Bronchial epithelial cell (primary cell): ENCODE data around the gene NSUN3. TPM values are rescaled to one million over a fixed set of nuclear protein-coding genes. Genes with fewer than 3 reads are reported as not detected.

ENCODE experiments used
- DNase-seq: peaks from one replicate; pipeline ENCODE4 v3.0.0-alpha.2; 2010; ENCODE audit warnings: low read depth
- FAIRE-seq: peaks from 2 replicates; lab custom pipeline; 2011; peaks lifted over from hg19 to GRCh38; lab: Jason Lieb, UNC
- H3K27me3 ChIP-seq: 2 replicates; pipeline ENCODE4 v1.5.1; 2011; ENCODE audit warnings: low read length; ENCODE audit not compliant: control insufficient read depth, insufficient read depth
- H3K36me3 ChIP-seq: 2 replicates; pipeline ENCODE4 v1.5.1; 2011; ENCODE audit warnings: low read length; ENCODE audit not compliant: control insufficient read depth, insufficient read depth
- H3K4me3 ChIP-seq: 2 replicates; pipeline ENCODE4 v1.5.1; 2011; ENCODE audit warnings: mild to moderate bottlenecking, low read depth, low read length, control low read depth
- CTCF ChIP-seq: IDR thresholded peaks from 2 replicates; pipeline ENCODE4 v1.5.1; 2011; ENCODE audit warnings: mild to moderate bottlenecking, moderate library complexity, low read length, control low read depth, inconsistent platforms; ENCODE audit not compliant: insufficient read depth, severe bottlenecking
- total RNA-seq: library from RNA; depleted of rRNA; stranded (reverse); fragments of >200 nt; gene quantifications from 2 replicates; pipeline ENCODE4 v1.2.1, GENCODE V29; 2014

NSUN3 gene
- total RNA-seq, 1 donor from 2014 or later, result 7.9 TPM

GRCh38 chr3:94172695-94173310 is 109.9 kb downstream of the NSUN3 start:
- DNase-seq (no peak), FAIRE-seq (no peak)
- no peak for TF ChIP-seq CTCF
- Histone ChIP-seq H3K36me3 (no peaks in the 10 kb centered on the region), H3K4me3 (no peak overlapping the region), H3K27me3 (no peaks in the 10 kb centered on the region)

DNA sequence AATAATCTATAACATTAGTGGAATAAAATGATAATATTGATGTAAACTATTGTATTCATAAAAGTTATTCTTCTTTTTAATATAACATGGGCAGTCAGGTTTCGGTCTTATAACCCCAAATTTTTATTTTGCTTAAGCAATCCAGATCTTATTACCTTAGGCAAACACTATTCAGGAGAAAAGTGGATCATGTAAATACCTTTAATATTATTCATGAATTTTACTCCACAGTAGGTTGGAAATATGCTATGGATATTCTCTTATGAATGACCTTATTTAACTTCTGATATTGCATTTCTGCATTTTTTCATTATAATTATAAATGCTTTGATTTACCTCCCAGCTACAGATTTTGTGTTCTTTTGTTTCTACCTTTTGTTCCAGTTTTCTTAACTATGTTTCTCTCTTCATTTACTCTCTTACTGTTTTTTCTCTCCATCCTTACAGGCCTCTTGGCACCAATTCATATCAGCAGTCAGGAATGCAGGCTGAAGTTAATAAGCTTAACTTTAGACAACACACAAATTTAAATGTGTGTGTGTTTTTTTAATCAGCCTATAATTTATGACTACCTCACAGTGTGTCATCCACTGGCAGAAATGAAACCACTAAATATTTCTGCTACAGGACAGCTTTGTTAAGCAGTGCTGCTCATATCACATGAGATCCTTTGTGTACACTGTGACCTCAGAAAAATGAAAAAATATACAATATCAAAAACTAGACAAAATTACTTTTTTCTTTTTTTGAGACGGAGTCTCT is 111.0 kb downstream of the NSUN3 start:
- H3K27me3 ChIP-seq, result no peaks in the 10 kb centered on the region
- TF ChIP-seq CTCF, result no peak
- FAIRE-seq (no peak), DNase-seq (peak; percentile 57)
- no peaks in the 10 kb centered on the region for H3K36me3 ChIP-seq
- H3K4me3 ChIP-seq, result no peak overlapping the region

DNA sequence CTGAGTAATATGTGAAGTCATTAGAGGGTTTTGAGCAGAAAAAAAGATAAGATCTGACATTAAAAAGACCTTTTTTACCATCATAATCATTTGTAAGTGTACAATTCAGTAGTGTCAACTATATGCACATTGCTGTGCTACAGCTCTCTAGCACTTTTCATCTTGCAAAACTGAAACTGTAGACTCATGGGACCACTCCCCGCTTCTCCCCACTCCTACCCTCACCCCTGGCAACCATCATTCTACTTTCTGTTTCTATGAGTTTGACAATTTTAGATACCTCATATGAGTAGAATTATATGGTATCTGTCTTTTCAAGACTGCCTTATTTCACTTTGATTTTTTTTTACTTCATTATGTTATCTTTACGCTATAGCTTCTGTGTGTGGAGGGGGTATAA is 112.8 kb downstream of the NSUN3 start:
- no peaks in the 10 kb centered on the region for H3K27me3 ChIP-seq
- no peak for FAIRE-seq

DNA sequence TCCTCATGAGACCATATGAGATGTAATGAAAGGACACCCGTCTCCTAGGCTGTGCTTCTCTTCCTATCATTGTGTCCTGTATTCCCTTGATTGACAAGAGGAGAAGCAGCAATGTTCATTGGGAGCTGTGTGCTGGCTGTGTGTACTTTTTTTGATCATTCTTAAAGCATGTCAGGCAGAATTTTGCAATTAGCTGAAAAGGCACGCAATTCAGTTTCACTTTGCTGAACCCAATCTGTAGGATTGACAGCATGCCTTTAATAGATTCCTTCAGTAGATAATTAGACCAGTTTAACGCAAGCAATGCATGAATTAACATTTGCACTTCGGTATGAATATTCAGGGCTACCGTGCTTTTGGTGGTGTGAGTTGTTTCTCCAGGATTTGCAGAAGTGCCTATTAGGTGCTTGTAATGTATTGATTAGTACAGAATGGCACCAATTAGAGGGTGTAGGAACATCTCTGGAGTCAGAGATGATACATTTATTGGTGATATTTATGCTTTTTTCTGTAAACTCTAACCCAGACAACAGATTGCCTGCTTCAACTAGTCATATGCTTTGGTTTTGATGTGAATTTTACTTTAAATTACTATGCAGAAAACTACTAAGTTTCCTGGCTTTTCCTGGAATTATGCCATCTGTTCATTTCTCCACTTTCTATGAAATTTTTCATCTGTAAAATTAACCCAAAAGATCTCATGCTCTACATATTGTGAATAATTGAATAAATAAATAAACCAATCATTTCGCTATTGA is 114.3 kb downstream of the NSUN3 start:
- DNase-seq (no peak), FAIRE-seq (no peak)
- no peak for TF ChIP-seq CTCF
- H3K4me3 ChIP-seq, result no peak overlapping the region
- H3K36me3 ChIP-seq, result no peaks in the 10 kb centered on the region
- no peaks in the 10 kb centered on the region for H3K27me3 ChIP-seq

More for the DNA sequence above, 112.8 kb downstream of the NSUN3 start:
- Histone ChIP-seq H3K36me3 (no peaks in the 10 kb centered on the region), H3K4me3 (no peak overlapping the region)
- DNase-seq, result no peak
- no peak for TF ChIP-seq CTCF

Other genes starting within 250 kb of the NSUN3 start
- 4.2 and 6.0 TPM in 2 replicates for gene PROS1, start 89.2 kb upstream of the NSUN3 start, total RNA-seq
- 6.8 and 10.4 TPM in 2 replicates for gene ARL13B, start 82.9 kb upstream of the NSUN3 start, total RNA-seq
- 0.53 and 5.1 TPM in 2 replicates for gene STX19, start 34.5 kb upstream of the NSUN3 start, total RNA-seq
- gene DHFR2, start 145 bp upstream of the NSUN3 start, total RNA-seq, result 1.3 and 1.9 TPM in 2 replicates